Measurements from ENCODE around the gene ENTPD5.

The ENTPD5 gene

DNA sequence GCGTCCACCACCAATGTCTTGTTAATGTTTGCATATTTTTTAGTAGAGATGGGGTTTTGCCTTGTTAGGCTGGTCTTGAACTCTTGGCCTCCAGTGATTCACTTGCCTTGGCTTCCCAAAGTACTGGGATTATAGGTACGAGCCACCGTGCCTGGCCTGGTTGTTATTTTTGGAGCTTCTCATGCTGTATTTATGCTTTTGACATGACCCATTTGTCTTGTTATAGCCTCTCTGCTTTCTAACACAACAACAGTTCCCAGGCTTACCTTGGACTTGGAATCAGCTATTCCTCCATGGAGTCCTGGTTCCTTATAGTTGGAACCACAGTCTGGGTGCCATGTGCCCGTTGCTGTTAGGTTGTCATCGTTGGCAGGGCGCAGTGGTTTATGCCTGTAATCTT, 102.8 kb downstream of the ENTPD5 start:
- Histone ChIP-seq H3K36me3 (ENCODE audit: low read length) (peaks cover 9% of the 10 kb centered on the region; the same call in 1 of the 2 replicates), H3K4me3 (ENCODE audit: insufficient read depth, low read length, poor library complexity, severe bottlenecking) (no peak overlapping the region), H3K27me3 (ENCODE audit: low read length) (no peaks in the 10 kb centered on the region), H3K79me2 (ENCODE audit: insufficient read depth, low read length) (no peaks in the 10 kb centered on the region), H3K9me2 (replicated peaks; ENCODE audit: insufficient read depth, low read length) (no peaks in the 10 kb centered on the region), H3F3A (ENCODE audit: insufficient read depth) (no peaks in the 10 kb centered on the region), H3K9me3 (ENCODE audit: insufficient read depth, low read length) (no peaks in the 10 kb centered on the region), H3K4me2 (ENCODE audit: low read depth, low read length, poor library complexity, severe bottlenecking) (no peak overlapping the region), H2AFZ (ENCODE audit: low read depth, low read length, severe bottlenecking) (no peak overlapping the region), H3K27ac (ENCODE audit: low read depth, low read length) (no peak overlapping the region), H3K9ac (ENCODE audit: low read length) (no peak overlapping the region), H4K20me1 (ENCODE audit: low read depth, low read length) (no peaks in the 10 kb centered on the region)
- TF ChIP-seq, protein P1, sequence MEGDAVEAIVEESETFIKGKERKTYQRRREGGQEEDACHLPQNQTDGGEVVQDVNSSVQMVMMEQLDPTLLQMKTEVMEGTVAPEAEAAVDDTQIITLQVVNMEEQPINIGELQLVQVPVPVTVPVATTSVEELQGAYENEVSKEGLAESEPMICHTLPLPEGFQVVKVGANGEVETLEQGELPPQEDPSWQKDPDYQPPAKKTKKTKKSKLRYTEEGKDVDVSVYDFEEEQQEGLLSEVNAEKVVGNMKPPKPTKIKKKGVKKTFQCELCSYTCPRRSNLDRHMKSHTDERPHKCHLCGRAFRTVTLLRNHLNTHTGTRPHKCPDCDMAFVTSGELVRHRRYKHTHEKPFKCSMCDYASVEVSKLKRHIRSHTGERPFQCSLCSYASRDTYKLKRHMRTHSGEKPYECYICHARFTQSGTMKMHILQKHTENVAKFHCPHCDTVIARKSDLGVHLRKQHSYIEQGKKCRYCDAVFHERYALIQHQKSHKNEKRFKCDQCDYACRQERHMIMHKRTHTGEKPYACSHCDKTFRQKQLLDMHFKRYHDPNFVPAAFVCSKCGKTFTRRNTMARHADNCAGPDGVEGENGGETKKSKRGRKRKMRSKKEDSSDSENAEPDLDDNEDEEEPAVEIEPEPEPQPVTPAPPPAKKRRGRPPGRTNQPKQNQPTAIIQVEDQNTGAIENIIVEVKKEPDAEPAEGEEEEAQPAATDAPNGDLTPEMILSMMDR (IDR thresholded peaks at IDR 0.05; ENCODE audit: insufficient read depth, low read length, poor library complexity, severe bottlenecking) = no peak
- TF ChIP-seq EZH2phosphoT487 (conservative IDR thresholded peaks at IDR 0.05; ENCODE audit: low read length) = no peak

DNA sequence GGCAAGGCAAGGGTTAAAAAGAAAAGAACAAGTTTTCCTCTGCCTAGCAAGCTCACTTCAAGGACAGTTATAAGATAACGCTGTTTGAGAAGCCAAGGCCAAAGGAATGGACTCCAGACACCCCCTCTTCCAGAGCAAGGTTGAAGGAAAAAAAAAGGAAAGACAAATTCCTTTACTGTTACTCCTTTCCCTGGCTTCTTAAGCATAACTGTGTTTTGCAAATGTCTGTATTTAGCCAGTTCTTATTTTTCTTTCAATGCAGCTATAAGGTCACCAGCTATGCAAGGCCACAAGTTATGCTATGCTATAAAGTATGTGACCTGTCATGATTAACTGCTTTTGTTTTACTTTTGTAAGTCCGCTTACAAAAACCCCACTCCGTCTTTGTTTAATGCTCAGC, 105.8 kb downstream of the ENTPD5 start:
- no peaks in the 10 kb centered on the region for H4K20me1 ChIP-seq (ENCODE audit: low read depth, low read length)
- no peaks in the 10 kb centered on the region for H3K27me3 ChIP-seq (ENCODE audit: low read length)
- peaks cover 25% of the 10 kb centered on the region for H3K36me3 ChIP-seq (ENCODE audit: low read length)
- TF ChIP-seq, protein P1 (IDR thresholded peaks at IDR 0.05; ENCODE audit: insufficient read depth, low read length, poor library complexity, severe bottlenecking) = no peak
- TF ChIP-seq EZH2phosphoT487 (conservative IDR thresholded peaks at IDR 0.05; ENCODE audit: low read length) = no peak
- H3K79me2 ChIP-seq (ENCODE audit: insufficient read depth, low read length) = no peaks in the 10 kb centered on the region
- H3K27ac ChIP-seq (ENCODE audit: low read depth, low read length) = no peak overlapping the region
- H2AFZ ChIP-seq (ENCODE audit: low read depth, low read length, severe bottlenecking) = no peak overlapping the region
- no peaks in the 10 kb centered on the region for H3F3A ChIP-seq (ENCODE audit: insufficient read depth)
- H3K9ac ChIP-seq (ENCODE audit: low read length) = no peak overlapping the region
- H3K9me2 ChIP-seq (replicated peaks; ENCODE audit: insufficient read depth, low read length) = no peaks in the 10 kb centered on the region
- H3K9me3 ChIP-seq (ENCODE audit: insufficient read depth, low read length) = no peaks in the 10 kb centered on the region
- H3K4me2 ChIP-seq (ENCODE audit: low read depth, low read length, poor library complexity, severe bottlenecking) = no peak overlapping the region
- no peak overlapping the region for H3K4me3 ChIP-seq (ENCODE audit: insufficient read depth, low read length, poor library complexity, severe bottlenecking)

DNA sequence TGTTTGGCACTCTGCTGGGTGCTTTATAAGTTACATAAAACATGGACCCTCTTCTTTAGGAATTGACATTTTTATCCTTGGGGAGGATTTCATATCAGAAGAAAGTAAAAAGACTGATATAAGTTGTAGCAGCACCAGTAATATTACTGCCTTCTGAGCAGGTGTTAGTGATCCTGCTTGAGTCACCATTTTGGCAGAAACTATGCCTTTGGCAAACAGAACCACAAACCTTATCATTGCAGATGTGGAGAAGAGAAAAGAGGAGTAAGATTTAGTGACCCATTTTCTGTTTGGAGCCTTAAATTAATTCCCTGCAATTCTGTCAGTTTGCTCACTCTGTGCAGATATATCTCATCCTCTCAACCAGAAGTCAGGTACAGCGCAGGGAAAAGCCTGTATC, 109.4 kb downstream of the ENTPD5 start:
- Histone ChIP-seq H3K27me3 (ENCODE audit: low read length) (no peaks in the 10 kb centered on the region), H2AFZ (ENCODE audit: low read depth, low read length, severe bottlenecking) (no peak overlapping the region), H3K9me2 (replicated peaks; ENCODE audit: insufficient read depth, low read length) (no peaks in the 10 kb centered on the region), H3K9me3 (ENCODE audit: insufficient read depth, low read length) (no peaks in the 10 kb centered on the region), H3K4me2 (ENCODE audit: low read depth, low read length, poor library complexity, severe bottlenecking) (no peak overlapping the region), H3K9ac (ENCODE audit: low read length) (no peak overlapping the region), H3F3A (ENCODE audit: insufficient read depth) (no peaks in the 10 kb centered on the region), H3K4me3 (ENCODE audit: insufficient read depth, low read length, poor library complexity, severe bottlenecking) (no peak overlapping the region), H3K36me3 (ENCODE audit: low read length) (peaks cover 42% of the 10 kb centered on the region), H3K79me2 (ENCODE audit: insufficient read depth, low read length) (no peaks in the 10 kb centered on the region), H4K20me1 (ENCODE audit: low read depth, low read length) (no peaks in the 10 kb centered on the region), H3K27ac (ENCODE audit: low read depth, low read length) (no peak overlapping the region)
- TF ChIP-seq EZH2phosphoT487 (conservative IDR thresholded peaks at IDR 0.05; ENCODE audit: low read length) = no peak
- TF ChIP-seq, protein P1 (IDR thresholded peaks at IDR 0.05; ENCODE audit: insufficient read depth, low read length, poor library complexity, severe bottlenecking) = no peak
